ENCODE measurements around the gene ACSS1.

DNA sequence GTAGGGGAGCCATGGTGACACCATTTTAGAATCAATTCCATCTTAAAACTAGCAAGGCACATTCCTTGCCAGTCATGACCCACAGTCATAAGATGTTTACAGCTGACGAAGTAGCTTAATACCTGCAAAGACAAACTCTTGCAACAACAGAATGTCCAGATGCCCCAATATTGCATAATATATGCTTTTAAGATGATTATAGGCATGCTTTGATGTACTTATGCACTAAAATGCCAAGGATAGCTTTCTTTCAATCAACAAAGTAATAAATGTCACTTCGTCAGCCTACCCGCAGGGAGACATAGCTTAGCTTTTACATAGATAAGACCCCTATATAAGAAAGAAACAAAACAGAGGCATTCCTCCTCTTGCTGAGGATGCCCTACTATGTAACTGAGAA is 26.7 kb downstream of the ACSS1 start:
- TF ChIP-seq, protein P1, sequence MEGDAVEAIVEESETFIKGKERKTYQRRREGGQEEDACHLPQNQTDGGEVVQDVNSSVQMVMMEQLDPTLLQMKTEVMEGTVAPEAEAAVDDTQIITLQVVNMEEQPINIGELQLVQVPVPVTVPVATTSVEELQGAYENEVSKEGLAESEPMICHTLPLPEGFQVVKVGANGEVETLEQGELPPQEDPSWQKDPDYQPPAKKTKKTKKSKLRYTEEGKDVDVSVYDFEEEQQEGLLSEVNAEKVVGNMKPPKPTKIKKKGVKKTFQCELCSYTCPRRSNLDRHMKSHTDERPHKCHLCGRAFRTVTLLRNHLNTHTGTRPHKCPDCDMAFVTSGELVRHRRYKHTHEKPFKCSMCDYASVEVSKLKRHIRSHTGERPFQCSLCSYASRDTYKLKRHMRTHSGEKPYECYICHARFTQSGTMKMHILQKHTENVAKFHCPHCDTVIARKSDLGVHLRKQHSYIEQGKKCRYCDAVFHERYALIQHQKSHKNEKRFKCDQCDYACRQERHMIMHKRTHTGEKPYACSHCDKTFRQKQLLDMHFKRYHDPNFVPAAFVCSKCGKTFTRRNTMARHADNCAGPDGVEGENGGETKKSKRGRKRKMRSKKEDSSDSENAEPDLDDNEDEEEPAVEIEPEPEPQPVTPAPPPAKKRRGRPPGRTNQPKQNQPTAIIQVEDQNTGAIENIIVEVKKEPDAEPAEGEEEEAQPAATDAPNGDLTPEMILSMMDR (IDR thresholded peaks at IDR 0.05), result no peak
- TF ChIP-seq POLR2A (IDR thresholded peaks at IDR 0.05), result no peak
